ENCODE measurements around the gene GABRP.

The GABRP gene

GRCh38 chr5:170844651-170845050, 61.1 kb downstream of the GABRP start:
- Histone ChIP-seq H3K9ac (ENCODE audit: low read length) (no peak overlapping the region), H3K4me3 (ENCODE audit: low read length) (no peak overlapping the region), H3K4me1 (ENCODE audit: control insufficient read depth, low read depth, low read length) (no peaks in the 10 kb centered on the region)

GRCh38 chr5:170846416-170846815, 62.9 kb downstream of the GABRP start:
- no peak overlapping the region for H3K27ac ChIP-seq (ENCODE audit: low read length)
- H3K4me3 ChIP-seq (ENCODE audit: low read length): no peak overlapping the region
- H3K9ac ChIP-seq (ENCODE audit: low read length): no peak overlapping the region
- H3K27me3 ChIP-seq (ENCODE audit: control insufficient read depth, insufficient read depth, low read length): no peaks in the 10 kb centered on the region
- no peaks in the 10 kb centered on the region for H3K9me3 ChIP-seq (ENCODE audit: control insufficient read depth, low read depth, low read length)
- H3K4me1 ChIP-seq (ENCODE audit: control insufficient read depth, low read depth, low read length): no peaks in the 10 kb centered on the region
- no peaks in the 10 kb centered on the region for H3K36me3 ChIP-seq (ENCODE audit: control insufficient read depth, low read depth, low read length)

More at GRCh38 chr5:170844651-170845050, 61.1 kb downstream of the GABRP start:
- Histone ChIP-seq H3K27me3 (ENCODE audit: control insufficient read depth, insufficient read depth, low read length) (no peaks in the 10 kb centered on the region), H3K9me3 (ENCODE audit: control insufficient read depth, low read depth, low read length) (no peaks in the 10 kb centered on the region), H3K36me3 (ENCODE audit: control insufficient read depth, low read depth, low read length) (no peaks in the 10 kb centered on the region), H3K27ac (ENCODE audit: low read length) (no peak overlapping the region)

- Histone ChIP-seq H3K9me3 (ENCODE audit: control insufficient read depth, low read depth, low read length) (no peaks in the 10 kb centered on the region), H3K4me1 (ENCODE audit: control insufficient read depth, low read depth, low read length) (no peaks in the 10 kb centered on the region)
Measured at GRCh38 chr5:170846846-170847245, 63.3 kb downstream of the GABRP start.

GRCh38 chr5:170848033-170848432, 64.5 kb downstream of the GABRP start:
- Histone ChIP-seq H3K4me1 (ENCODE audit: control insufficient read depth, low read depth, low read length) (no peaks in the 10 kb centered on the region), H3K36me3 (ENCODE audit: control insufficient read depth, low read depth, low read length) (no peaks in the 10 kb centered on the region), H3K27ac (ENCODE audit: low read length) (no peak overlapping the region), H3K9me3 (ENCODE audit: control insufficient read depth, low read depth, low read length) (no peaks in the 10 kb centered on the region), H3K27me3 (ENCODE audit: control insufficient read depth, insufficient read depth, low read length) (no peaks in the 10 kb centered on the region), H3K4me3 (ENCODE audit: low read length) (no peak overlapping the region), H3K9ac (ENCODE audit: low read length) (no peak overlapping the region)

More at GRCh38 chr5:170846846-170847245, 63.3 kb downstream of the GABRP start:
- Histone ChIP-seq H3K36me3 (ENCODE audit: control insufficient read depth, low read depth, low read length) (no peaks in the 10 kb centered on the region), H3K27me3 (ENCODE audit: control insufficient read depth, insufficient read depth, low read length) (no peaks in the 10 kb centered on the region), H3K27ac (ENCODE audit: low read length) (no peak overlapping the region), H3K4me3 (ENCODE audit: low read length) (no peak overlapping the region), H3K9ac (ENCODE audit: low read length) (no peak overlapping the region)

GRCh38 chr5:170849374-170849773, 65.8 kb downstream of the GABRP start:
- H3K4me1 ChIP-seq (ENCODE audit: control insufficient read depth, low read depth, low read length): no peaks in the 10 kb centered on the region
- no peak overlapping the region for H3K27ac ChIP-seq (ENCODE audit: low read length)
- no peaks in the 10 kb centered on the region for H3K9me3 ChIP-seq (ENCODE audit: control insufficient read depth, low read depth, low read length)
- no peak overlapping the region for H3K9ac ChIP-seq (ENCODE audit: low read length)
- H3K36me3 ChIP-seq (ENCODE audit: control insufficient read depth, low read depth, low read length): no peaks in the 10 kb centered on the region
- H3K4me3 ChIP-seq (ENCODE audit: low read length): no peak overlapping the region
- no peaks in the 10 kb centered on the region for H3K27me3 ChIP-seq (ENCODE audit: control insufficient read depth, insufficient read depth, low read length)

GRCh38 chr5:170854566-170854965, 71.0 kb downstream of the GABRP start:
- no peaks in the 10 kb centered on the region for H3K9me3 ChIP-seq (ENCODE audit: control insufficient read depth, low read depth, low read length)

GRCh38 chr5:170857066-170857465, 73.5 kb downstream of the GABRP start:
- Histone ChIP-seq H3K9ac (ENCODE audit: low read length) (no peak overlapping the region), H3K36me3 (ENCODE audit: control insufficient read depth, low read depth, low read length) (no peaks in the 10 kb centered on the region), H3K9me3 (ENCODE audit: control insufficient read depth, low read depth, low read length) (peaks cover 11% of the 10 kb centered on the region), H3K27ac (ENCODE audit: low read length) (no peak overlapping the region), H3K4me3 (ENCODE audit: low read length) (no peak overlapping the region), H3K27me3 (ENCODE audit: control insufficient read depth, insufficient read depth, low read length) (no peaks in the 10 kb centered on the region), H3K4me1 (ENCODE audit: control insufficient read depth, low read depth, low read length) (no peaks in the 10 kb centered on the region)

More at GRCh38 chr5:170854566-170854965, 71.0 kb downstream of the GABRP start:
- Histone ChIP-seq H3K27ac (ENCODE audit: low read length) (no peak overlapping the region), H3K27me3 (ENCODE audit: control insufficient read depth, insufficient read depth, low read length) (no peaks in the 10 kb centered on the region), H3K36me3 (ENCODE audit: control insufficient read depth, low read depth, low read length) (no peaks in the 10 kb centered on the region), H3K4me1 (ENCODE audit: control insufficient read depth, low read depth, low read length) (no peaks in the 10 kb centered on the region), H3K9ac (ENCODE audit: low read length) (no peak overlapping the region), H3K4me3 (ENCODE audit: low read length) (no peak overlapping the region)

- H3K36me3 ChIP-seq (ENCODE audit: control insufficient read depth, low read depth, low read length): no peaks in the 10 kb centered on the region
- no peak overlapping the region for H3K9ac ChIP-seq (ENCODE audit: low read length)
- no peak overlapping the region for H3K27ac ChIP-seq (ENCODE audit: low read length)
- peaks cover 11% of the 10 kb centered on the region for H3K9me3 ChIP-seq (ENCODE audit: control insufficient read depth, low read depth, low read length)
- peaks cover 9% of the 10 kb centered on the region for H3K4me1 ChIP-seq (ENCODE audit: control insufficient read depth, low read depth, low read length)
- no peak overlapping the region for H3K4me3 ChIP-seq (ENCODE audit: low read length)
- H3K27me3 ChIP-seq (ENCODE audit: control insufficient read depth, insufficient read depth, low read length): peaks cover 16% of the 10 kb centered on the region
Measured at GRCh38 chr5:170860415-170860814, 76.9 kb downstream of the GABRP start.

GRCh38 chr5:170860818-170861666, 77.5 kb downstream of the GABRP start:
- no peak overlapping the region for H3K27ac ChIP-seq (ENCODE audit: low read length)
- H3K9ac ChIP-seq (ENCODE audit: low read length): no peak overlapping the region
- no peaks in the 10 kb centered on the region for H3K36me3 ChIP-seq (ENCODE audit: control insufficient read depth, low read depth, low read length)
- H3K9me3 ChIP-seq (ENCODE audit: control insufficient read depth, low read depth, low read length): peaks cover 11% of the 10 kb centered on the region
- peaks cover 16% of the 10 kb centered on the region for H3K27me3 ChIP-seq (ENCODE audit: control insufficient read depth, insufficient read depth, low read length)
- peak overlapping the region; percentile 41 for H3K4me3 ChIP-seq (ENCODE audit: low read length)
- H3K4me1 ChIP-seq (ENCODE audit: control insufficient read depth, low read depth, low read length): peaks cover 9% of the 10 kb centered on the region

GRCh38 chr5:170861667-170861916, 78.1 kb downstream of the GABRP start:
- Histone ChIP-seq H3K27ac (ENCODE audit: low read length) (no peak overlapping the region), H3K9ac (ENCODE audit: low read length) (peak overlapping the region; percentile 74)

GRCh38 chr5:170861917-170862766, 78.6 kb downstream of the GABRP start, which contains the start of gene RANBP17:
TSS of gene RANBP17 (plus strand) at chr5:170862018.
- Histone ChIP-seq H3K27me3 (ENCODE audit: control insufficient read depth, insufficient read depth, low read length) (peaks cover 16% of the 10 kb centered on the region), H3K36me3 (ENCODE audit: control insufficient read depth, low read depth, low read length) (no peaks in the 10 kb centered on the region), H3K9me3 (ENCODE audit: control insufficient read depth, low read depth, low read length) (peaks cover 11% of the 10 kb centered on the region), H3K27ac (ENCODE audit: low read length) (no peak within 1 kb of the TSS), H3K4me3 (ENCODE audit: low read length) (peak within 1 kb of the TSS; percentile 79), H3K4me1 (ENCODE audit: control insufficient read depth, low read depth, low read length) (peaks cover 9% of the 10 kb centered on the region), H3K9ac (ENCODE audit: low read length) (peak within 1 kb of the TSS; percentile 74)

More at GRCh38 chr5:170861667-170861916, 78.1 kb downstream of the GABRP start:
- H3K4me3 ChIP-seq (ENCODE audit: low read length): peak overlapping the region; percentile 79
- peaks cover 16% of the 10 kb centered on the region for H3K27me3 ChIP-seq (ENCODE audit: control insufficient read depth, insufficient read depth, low read length)
- H3K36me3 ChIP-seq (ENCODE audit: control insufficient read depth, low read depth, low read length): no peaks in the 10 kb centered on the region
- H3K9me3 ChIP-seq (ENCODE audit: control insufficient read depth, low read depth, low read length): peaks cover 11% of the 10 kb centered on the region
- peaks cover 9% of the 10 kb centered on the region for H3K4me1 ChIP-seq (ENCODE audit: control insufficient read depth, low read depth, low read length)

All from iPS-18a (cell line).